ENCODE measurements around the gene PHF20. TPM values are rescaled to one million over a fixed set of nuclear protein-coding genes. Genes with fewer than 3 reads are reported as not detected.
"Not testable (repeated sequence)": the region's sequence is repeated elsewhere in the genome, so short reads cannot be mapped to it uniquely, and the experiment has no call there.

PHF20 gene
- total RNA-seq, 1 donor from 2014 or later, result 11.4 TPM

DNA sequence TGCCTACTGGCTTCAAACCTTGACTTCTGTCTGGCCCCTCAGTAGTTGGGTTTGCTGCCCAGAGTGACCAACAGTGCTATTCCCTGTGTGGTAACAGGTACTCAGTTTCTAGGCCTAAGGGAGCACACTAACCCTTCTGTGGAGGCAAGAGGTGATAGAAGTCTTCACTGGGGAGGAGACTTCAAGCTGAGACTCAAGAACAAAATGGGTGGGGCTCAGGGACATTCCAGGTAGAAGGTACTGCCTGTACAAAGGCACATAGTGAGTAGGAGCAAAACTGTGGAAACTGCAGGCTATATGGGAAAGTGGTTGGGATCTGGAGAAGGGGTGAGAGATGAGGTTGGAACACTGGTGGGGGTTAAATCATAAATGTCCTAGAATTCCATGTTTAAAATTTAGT is 184.8 kb downstream of the PHF20 start:
- DNase-seq (ENCODE audit: low spot score) (no peak), ATAC-seq (no peak)

DNA sequence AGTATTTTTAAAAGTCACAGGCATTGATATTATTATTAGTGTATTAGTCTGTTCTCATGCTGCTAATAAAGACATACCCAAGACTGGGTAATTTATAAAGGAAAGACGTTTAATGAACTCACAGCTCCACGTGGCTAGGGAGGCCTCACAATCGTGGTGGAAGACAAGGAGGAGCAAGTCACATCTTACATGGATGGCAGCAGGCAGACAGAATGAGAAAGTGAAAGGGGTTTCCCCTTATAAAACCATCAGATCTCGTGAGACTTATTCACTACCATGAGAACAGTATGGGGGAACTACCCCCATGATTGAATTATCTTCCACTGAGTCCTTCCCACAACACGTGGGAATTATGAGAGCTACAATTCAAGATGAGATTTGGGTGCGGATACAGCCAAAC is 187.5 kb downstream of the PHF20 start:
- not testable (repeated sequence) for DNase-seq (ENCODE audit: low spot score); ATAC-seq

DNA sequence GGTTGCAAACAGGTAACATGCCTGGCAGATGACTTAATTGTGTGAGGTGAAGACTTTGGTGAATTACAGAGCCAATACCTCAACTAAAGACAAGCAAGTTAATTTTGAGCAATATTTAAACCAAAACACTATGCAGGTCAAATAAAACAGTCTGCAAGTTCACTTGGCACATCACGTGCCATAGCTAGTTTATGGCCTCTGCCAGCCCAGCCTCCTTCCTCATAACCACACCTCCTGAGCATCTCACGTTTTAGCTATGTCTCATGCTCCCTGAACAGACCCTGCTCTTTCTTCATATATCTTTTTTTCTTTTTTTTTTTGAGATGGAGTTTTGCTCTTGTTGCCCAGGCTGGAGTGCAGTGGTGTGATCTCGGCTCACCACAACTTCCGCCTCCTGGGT is 192.1 kb downstream of the PHF20 start:
- no peak for ATAC-seq
- DNase-seq (ENCODE audit: low spot score), result no peak

DNA sequence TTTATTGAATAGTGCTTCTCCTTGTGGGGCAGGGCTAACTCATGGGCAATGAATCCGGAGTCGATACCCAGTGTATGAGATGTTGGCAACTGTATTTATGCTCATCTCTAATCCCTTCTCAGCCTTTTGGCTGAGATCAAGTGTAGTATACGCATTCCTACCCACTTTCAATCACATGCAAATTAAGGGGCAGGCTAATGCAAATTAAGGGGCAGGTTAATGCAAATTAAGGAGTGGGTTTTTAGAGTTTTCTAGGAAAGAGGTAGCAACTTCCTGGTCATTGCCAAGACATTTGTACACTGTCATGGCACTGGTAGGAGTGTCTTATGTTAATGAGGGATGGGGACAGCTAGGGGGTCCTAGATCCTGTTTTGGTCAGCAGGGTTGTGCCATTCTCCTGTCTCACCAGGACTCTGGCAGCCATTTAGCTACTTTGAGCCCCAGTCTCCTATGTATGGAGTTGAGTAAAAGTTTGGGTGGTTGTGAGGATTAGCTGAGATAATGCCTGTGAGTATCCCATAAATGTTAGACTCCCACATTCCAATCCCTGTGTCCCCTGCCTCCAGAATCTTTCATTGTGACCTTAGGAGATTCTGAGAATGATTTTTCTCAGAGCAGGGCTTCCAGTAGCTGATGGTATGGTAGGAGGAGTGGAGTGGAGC is 196.3 kb downstream of the PHF20 start, which contains the start of gene CNBD2:
Gene CNBD2 (plus strand): TSS at position 612 of the 662 bp plus-strand sequence. CDS start 173 bp downstream, outside the sequence.
- no peak for DNase-seq (ENCODE audit: low spot score)
- ATAC-seq, result no peak

- ATAC-seq (no peak), DNase-seq (ENCODE audit: low spot score) (no peak)
Measured at GRCh38 chr20:35968930-35969329, 197.1 kb downstream of the PHF20 start.

- ATAC-seq, result no peak
- DNase-seq (ENCODE audit: low spot score), result no peak
Measured at GRCh38 chr20:35971981-35972380, 200.2 kb downstream of the PHF20 start.

GRCh38 chr20:35972462-35972861 is 200.6 kb downstream of the PHF20 start:
- DNase-seq (ENCODE audit: low spot score), result no peak
- no peak for ATAC-seq

DNA sequence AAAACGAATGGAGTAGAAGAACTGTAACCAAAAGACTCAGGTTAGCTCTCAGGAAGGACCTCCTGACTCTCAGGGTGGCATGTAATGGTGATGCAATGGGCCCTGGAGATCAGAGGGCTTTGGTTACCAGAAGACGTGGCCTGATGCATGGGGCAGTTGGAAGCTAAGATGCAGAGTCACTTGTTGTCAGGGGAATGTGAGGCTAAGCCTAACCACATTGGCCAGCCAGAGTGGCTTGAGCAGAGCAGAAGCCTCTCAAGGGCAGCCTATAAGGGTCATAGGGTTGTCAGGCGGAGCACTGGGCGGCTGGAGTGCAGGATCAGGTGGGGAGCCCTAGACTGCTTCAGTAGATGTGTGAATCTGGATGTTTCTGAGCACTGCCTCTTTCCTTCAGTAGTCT is 202.4 kb downstream of the PHF20 start:
- DNase-seq (ENCODE audit: low spot score), result no peak
- ATAC-seq, result no peak

DNA sequence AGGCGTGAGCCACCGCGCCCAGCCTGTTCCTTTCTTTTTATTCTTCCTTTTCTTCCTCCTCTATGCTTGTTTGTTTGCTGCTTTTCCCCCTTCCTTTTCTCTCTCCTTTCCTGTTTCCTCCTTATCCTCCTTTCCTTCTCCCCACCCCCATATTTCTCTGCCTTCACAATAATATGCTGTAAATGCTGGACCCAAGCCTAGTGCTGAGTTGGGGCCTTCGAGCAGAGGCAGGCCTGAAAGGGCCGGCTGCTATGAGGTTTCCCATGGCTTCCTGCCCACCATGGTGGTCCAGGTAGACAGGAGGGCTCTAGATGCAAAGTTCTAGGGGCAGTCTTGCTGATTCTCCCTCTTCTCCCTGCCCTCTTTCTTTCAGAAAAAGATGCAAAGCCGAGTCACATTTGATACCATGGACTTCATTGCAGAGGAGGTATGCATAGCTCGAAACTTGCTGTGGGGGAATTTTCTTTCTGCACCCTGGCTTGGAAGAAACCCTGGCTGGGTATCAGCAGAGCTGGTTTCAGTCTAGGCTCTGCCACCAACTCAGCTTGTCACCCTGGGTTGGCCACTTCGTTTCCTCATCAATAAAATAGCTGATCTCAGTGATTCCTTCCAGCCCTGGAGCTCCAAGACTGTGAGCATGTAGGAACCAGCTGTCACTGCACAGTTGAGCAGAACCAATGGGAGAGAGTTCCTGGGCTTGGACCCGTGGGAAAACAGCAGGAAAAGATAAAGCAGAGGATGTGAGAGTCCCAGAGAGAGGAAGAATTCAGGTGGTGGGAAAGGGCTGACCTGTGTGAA is 204.0 kb downstream of the PHF20 start:
- DNase-seq (ENCODE audit: low spot score) (no peak), ATAC-seq (no peak)

- ATAC-seq (no peak), DNase-seq (ENCODE audit: low spot score) (no peak)
Measured at GRCh38 chr20:35978041-35978513, 206.3 kb downstream of the PHF20 start.

- ATAC-seq, result no peak
- DNase-seq (ENCODE audit: low spot score), result no peak
Measured at GRCh38 chr20:35979544-35979943, 207.7 kb downstream of the PHF20 start.

GRCh38 chr20:35981969-35982368 is 210.2 kb downstream of the PHF20 start:
- ATAC-seq, result no peak

GRCh38 chr20:35984382-35984781 is 212.6 kb downstream of the PHF20 start:
- no peak for DNase-seq (ENCODE audit: low spot score)
- no peak for ATAC-seq

More at GRCh38 chr20:35981969-35982368, 210.2 kb downstream of the PHF20 start:
- DNase-seq (ENCODE audit: low spot score), result no peak

DNA sequence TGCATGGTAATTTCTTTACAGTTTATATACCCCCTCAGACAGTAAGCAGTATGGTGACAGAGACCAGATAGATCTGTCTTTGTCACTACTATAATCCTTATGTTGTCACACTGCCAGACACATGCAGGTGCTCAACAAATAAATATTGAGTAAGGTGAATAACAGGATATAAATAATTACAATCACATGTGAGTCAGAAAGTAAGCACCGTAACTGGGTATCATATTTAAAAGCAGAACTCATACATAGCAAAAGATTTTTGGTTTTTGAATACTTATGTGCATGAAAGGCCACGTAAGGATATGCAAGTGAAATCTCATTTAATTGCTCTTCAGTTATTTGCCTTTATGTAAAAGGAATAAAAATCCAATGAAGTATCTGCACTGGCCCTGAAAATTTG is 214.0 kb downstream of the PHF20 start:
- ATAC-seq (no peak), DNase-seq (ENCODE audit: low spot score) (no peak)

- ATAC-seq, result no peak
- DNase-seq (ENCODE audit: low spot score), result no peak
Measured at GRCh38 chr20:35988910-35989463, 217.2 kb downstream of the PHF20 start.

DNA sequence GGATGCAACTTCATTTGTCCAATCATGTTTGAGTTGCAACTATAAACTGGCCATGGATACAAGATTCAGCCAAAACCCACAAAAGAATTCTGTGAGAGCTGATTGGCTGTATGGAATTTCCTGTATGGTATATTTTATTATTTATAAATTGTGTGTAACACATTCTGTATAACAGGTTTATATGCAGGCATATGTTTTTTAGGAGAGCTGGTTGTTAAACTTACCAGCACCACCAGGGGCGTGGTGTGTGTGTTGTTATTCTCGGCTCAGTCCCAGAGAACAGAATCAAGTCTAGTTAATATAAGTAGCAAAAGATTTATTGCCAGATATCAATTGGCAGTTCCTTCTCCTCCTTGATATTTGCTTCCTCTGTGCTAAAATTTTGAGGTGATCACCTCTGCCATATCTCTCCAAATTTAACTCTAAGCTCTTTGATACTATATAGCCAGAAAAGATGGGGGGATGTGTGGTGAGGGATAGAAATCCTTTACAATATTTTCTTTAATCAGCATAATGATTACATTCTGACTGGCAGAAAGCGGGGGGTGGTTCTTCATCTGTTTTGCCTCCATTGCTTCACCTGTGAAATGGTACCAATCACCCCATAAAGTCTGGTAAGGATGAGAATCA is 219.4 kb downstream of the PHF20 start:
- ATAC-seq, result peak; percentile 60
- DNase-seq (ENCODE audit: low spot score), result no peak

- ATAC-seq (peak; percentile 89), DNase-seq (ENCODE audit: low spot score) (no peak)
Measured at GRCh38 chr20:35992713-35993335, 221.0 kb downstream of the PHF20 start.

DNA sequence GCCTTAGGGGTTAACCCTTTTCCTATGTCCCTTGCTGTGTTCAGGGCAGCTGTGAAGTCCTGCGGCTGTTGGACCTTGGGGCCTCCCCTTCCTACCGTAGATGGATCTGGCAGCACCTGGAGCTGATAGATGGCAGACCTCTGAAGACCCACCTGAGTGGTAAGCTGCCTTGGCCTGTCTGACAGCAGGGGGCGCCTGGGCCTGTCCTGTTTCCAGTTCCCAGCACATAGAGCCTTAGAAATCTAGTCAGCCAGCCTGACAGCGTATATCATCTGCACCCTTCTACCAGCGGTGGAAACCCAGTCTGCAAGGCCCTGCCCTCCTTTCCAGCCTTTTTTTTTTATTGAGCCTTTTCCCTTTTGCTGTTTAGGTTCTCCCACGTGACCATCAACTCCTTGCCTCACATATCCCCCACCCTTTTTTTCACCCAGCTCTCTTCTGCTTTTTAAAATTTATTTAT is 223.2 kb downstream of the PHF20 start:
- ATAC-seq, result peak; percentile 97

DNA sequence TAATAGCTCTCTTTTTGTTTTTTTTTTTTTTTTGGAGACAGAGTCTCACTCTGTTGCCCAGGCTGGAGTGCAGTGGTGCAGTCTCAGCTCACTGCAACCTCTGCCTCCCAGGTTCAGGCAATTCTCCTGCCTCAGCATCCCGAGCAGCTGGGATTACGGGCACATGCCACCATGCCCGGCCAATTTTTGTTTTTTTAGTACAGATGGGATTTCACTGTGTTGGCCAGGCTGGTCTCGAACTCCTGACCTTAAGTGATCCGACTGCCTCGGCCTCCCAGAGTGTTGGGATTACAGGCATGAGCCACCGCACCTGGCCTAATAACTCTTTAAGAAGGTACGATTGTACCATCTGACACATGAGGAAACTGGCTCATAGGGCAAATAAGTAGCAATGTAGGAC is 224.7 kb downstream of the PHF20 start:
- ATAC-seq; DNase-seq (ENCODE audit: low spot score): not testable (repeated sequence)

More for the DNA sequence above, 223.2 kb downstream of the PHF20 start:
- peak; percentile 81 for DNase-seq (ENCODE audit: low spot score)
